T1000 (cell line): ENCODE data around the gene PTPDC1.
"Not testable (repeated sequence)": the region's sequence is repeated elsewhere in the genome, so short reads cannot be mapped to it uniquely, and the experiment has no call there.

Experiments used
- DNase-seq: peaks from one replicate; lab custom pipeline; 2025; ENCODE audit warnings: mixed read lengths; lab: John Stamatoyannopoulos, UW

Gene PTPDC1

GRCh38 chr9:94094219-94095145, 10.2 kb downstream of the PTPDC1 start:
- not testable (repeated sequence) for DNase-seq

DNA sequence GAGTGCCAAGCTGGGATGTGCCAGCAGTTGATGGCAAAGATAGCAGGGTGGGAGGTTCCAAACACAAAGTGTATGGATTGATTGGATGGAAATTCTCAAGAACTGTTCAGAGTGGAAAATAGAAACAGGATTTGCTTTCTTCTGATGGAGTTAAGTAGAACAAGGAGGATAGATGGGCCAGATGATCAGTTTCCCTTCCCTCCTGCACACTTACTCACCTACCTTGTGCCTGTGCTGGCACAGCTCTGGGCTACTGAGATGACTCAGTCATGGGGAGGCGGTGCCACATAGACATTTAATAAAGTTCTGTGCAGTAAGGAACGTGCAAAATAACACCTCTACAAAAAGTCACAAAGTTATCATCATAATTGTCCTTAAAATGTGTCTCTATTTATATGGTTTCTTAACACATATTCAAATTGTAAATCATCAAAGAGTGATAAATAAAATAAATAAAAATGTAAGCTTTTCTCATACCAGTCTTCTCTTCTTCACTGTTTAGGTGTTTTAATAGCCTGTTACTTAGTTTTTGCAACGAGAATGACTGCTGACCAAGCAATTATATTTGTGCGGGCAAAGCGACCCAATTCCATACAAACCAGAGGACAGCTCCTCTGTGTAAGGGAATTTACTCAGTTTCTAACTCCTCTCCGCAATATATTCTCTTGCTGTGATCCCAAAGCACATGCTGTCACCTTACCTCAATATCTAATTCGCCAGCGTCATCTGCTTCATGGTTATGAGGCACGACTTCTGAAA, 12.7 kb downstream of the PTPDC1 start:
- DNase-seq, result no peak

DNA sequence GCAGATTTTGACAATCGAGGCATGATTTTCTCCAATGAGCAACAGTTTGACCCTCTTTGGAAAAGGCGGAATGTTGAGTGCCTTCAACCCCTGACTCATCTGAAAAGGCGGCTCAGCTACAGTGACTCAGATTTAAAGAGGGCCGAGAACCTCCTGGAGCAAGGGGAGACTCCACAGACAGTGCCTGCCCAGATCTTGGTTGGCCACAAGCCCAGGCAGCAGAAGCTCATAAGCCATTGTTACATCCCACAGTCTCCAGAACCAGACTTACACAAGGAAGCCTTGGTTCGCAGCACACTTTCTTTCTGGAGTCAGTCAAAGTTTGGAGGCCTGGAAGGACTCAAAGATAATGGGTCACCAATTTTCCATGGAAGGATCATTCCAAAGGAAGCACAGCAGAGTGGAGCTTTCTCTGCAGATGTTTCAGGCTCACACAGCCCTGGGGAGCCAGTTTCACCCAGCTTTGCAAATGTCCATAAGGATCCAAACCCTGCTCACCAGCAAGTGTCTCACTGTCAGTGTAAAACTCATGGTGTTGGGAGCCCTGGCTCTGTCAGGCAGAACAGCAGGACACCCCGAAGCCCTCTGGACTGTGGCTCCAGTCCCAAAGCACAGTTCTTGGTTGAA, 13.6 kb downstream of the PTPDC1 start:
- peak; percentile 38 for DNase-seq

DNA sequence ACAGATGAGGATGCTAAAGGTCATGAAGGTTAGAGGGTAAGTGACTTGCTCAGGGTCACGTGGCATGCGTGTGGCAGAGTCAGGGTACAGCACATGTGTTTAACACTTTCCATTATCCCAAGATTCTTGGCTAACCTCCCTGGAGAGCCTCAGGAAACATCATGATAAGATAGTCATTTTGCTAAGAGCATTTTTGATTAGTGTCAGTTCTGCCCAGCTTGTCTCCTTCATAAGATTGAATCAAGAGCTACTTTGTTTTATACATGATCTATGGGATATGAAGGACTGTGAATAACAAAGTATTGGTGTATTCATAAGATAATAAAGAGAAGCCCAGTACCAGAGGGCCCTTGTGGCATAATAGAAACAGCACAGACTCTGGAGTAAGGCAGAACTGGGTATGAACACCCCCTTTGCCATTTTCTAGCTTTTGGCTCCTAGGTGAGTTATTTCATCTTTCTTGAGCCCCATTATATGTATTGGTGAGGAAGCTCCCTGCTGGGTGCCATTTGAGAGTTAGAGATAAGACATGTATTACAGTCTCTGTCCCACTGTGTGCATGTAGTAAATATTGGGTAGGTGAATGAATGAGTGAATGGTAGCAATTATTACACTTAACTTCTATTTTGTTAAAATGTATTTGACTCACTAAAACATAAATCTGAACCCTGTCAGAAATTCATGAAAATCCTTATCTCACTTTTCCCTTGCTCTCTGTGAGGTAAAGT, 16.1 kb downstream of the PTPDC1 start:
- no peak for DNase-seq

DNA sequence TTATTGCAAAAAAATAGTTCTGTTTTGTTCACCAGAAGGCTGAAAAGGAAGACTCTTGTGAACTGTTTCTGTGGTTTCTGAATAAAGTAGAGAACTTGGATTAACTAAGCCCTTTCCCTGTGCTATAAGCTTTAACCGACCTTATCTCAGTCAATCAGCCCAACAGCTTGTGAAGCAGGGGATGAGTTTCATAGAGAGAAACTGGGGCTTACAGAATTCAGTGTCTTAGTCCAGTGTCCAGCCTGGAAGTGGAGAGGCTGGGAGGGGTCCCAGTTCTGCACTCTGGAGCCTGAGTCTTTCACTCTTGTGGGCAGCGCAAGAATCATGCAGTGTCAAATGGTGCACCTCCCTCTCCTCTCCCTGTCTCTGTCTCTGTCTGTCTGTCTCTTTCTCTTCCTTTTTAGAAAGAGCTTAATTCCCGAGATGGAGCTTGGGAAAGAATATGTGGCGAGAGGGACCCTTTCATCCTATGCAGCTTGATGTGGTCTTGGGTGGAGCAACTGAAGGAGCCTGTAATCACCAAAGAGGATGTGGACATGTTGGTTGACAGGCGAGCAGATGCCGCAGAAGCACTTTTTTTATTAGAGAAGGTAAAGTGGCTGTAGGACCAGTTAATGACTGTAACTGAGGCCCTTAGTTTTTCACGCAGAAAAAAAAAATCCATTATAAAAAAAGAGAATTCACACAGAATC, 17.0 kb downstream of the PTPDC1 start:
- DNase-seq, result no peak

- DNase-seq, result no peak
Measured at GRCh38 chr9:94108584-94108983, 24.3 kb downstream of the PTPDC1 start.

DNA sequence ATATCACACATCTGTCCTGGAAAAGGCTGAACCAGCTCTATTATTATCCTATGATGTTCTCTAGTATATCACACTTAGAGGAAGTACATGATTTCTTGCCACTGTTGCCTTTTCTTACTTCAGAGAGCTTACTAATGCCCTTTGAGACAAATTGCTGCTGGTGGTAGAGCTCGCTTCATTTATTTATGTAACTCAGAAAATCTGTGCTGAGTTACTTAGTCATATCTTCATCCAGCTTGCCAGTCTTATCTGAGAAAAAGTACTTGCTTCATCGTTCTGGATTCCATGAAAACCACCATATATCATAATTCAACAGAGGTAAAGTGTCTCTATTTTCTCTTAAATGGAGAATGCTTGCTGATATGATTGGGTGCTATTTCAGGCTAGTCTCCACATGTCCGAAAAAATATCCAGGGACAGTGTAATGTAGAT, 26.6 kb downstream of the PTPDC1 start:
- DNase-seq, result no peak

GRCh38 chr9:94111446-94111845, 27.2 kb downstream of the PTPDC1 start:
- DNase-seq, result no peak

DNA sequence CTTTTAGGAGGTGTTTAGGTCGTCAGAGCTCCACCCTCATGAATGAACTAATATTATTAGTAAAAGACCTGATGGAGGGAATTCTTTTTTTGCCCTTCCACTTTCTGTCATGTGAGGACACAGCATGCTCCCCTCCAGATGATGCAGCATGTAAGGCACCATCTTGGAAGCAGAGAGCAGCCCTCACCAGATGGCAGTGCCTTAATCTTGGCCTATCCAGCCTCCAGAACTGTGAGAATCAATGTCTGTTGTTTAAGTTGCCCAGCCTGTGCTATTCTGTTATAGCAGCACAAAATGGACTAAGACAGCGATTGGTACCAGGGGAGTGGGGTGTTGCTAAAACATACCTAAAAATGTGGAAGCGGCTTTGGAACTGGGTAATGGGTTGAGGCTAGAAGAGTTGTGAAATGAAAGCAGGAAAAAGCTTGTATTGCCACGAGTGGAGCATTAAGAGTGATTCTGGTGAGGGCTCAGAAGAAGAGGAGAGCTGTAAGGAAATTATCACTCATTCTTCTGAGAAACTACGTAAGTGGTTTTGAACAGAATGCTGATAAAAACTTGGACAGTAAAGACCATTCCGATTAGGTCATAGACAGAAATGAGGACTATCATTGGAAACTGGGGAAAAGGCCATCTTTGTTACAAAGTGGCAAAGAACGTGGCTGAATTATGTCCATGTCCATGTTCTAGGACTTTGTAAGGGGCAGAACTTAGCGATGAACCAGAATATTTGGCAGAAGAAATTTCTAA, 28.6 kb downstream of the PTPDC1 start:
- DNase-seq, result no peak

DNA sequence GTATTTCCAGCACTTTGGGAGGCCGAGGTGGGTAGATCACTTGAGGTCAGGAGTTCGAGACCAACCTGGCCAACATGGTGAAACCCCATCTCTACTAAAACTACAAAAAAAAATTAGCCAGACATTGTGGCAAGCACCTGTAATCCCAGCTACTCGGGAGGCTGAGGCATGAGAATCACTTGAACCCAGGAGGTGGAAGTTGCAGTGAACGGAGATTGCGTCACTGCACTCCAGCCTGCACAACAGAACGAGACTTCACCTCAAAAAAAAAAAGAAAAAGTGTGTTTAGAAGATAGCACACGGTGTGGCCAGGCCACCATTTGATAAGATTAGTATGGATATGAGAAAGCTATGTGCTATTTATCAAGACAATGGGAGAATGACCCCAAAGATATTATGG, 35.8 kb downstream of the PTPDC1 start:
- DNase-seq, result not testable (repeated sequence)

DNA sequence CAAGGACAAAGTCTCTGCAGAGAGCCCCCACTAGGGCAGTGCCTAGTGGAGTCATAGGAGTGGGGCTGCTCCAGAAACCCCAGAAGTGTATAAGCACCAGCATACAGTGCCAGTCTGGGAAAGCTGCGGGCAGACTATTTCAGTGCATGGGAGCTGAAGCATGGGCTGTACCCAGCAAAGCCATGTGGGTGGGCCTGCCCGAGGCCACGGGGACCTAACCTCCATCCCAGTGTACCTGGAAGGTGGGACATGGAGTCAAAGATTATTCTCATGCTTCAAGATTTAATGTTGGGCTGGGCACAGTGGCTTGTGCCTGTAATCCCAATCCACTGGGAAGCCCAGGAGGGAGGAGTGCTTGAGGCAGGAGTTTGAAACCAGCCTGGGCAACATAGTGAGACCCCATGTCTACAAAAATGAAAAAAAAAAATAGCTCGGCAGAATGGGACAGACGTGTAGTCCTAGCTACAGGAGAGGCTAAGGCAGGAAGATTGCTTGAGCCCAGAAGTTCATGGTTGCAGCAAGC, 36.7 kb downstream of the PTPDC1 start:
- no peak for DNase-seq

- no peak for DNase-seq
Measured at GRCh38 chr9:94126844-94127243, 42.6 kb downstream of the PTPDC1 start.

DNA sequence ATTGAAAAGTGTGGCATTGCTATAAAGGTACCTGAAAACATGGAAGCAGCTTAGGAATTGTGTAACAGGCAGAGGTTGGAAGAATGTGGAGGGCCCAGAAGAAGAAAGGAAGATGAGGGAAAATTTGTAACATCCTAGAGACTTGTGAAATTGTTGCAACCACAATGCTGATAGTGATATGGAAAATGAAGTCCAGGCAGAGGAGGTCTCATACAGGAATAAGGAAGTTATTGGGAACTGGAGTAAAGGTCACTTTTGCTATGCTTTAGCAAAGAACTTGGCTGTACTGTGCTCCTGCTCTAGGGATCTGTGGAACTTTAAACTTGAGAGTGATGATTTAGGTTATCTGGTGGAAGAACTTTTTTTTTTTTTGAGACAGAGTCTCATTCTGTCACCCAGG, 43.5 kb downstream of the PTPDC1 start:
- DNase-seq, result no peak

- no peak for DNase-seq
Measured at GRCh38 chr9:94128580-94128979, 44.3 kb downstream of the PTPDC1 start.

GRCh38 chr9:94134629-94135028, 50.4 kb downstream of the PTPDC1 start:
- DNase-seq, result no peak

DNA sequence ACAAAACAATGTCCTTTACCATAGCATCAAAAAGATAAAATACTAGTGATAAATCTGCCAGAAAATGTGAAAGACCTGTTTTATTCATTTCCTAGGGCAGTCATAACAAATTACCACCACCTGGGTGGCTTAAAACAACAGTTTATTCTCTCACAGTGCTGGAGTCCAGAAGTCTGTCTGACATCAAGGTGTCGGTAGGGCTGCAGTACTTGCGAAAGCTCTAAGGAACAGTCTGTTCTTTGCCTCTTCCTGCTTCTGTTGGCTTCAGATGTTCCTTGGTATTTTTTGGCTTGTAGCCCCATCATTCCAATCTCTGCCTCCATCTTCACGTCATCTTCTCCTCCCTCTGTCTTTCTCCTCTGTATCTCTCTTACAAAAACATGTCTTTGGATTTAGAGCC, 51.0 kb downstream of the PTPDC1 start:
- DNase-seq, result no peak

- DNase-seq, result peak; percentile 73
Measured at GRCh38 chr9:94139672-94140417, 55.6 kb downstream of the PTPDC1 start.

DNA sequence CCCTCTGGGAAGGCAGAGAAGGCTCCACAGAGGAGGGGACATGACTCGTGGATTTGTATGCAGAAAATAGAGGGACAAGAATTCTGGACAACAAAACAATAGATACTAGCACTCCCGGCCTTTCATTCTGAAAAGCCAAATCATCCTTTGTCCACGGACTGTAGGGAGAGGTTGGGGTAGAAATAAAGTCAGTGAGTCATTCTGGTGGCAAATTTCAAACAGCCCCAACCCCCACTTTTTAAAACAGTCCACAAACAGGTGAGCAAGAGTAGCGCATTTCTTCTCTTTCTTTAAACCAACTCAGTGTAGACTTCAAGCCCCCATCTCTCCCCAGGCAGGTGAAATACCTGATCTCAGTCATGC, 56.1 kb downstream of the PTPDC1 start:
- no peak for DNase-seq
